Activated T-cell treated with anti-CD3 and anti-CD28 coated beads for 1 hour (primary cell): Measurements from ENCODE around the gene FGF3.

Experiments used
- DNase-seq: peaks from one replicate; pipeline ENCODE4 v3.0.0-alpha.2; 2020; ENCODE audit warnings: low read depth

FGF3 gene

GRCh38 chr11:69818603-69819441, at the start of gene FGF3:
Gene FGF3 (minus strand): TSS chr11:69819416. CDS start chr11:69818933, 483 bp downstream.
- DNase-seq, result no peak

DNA sequence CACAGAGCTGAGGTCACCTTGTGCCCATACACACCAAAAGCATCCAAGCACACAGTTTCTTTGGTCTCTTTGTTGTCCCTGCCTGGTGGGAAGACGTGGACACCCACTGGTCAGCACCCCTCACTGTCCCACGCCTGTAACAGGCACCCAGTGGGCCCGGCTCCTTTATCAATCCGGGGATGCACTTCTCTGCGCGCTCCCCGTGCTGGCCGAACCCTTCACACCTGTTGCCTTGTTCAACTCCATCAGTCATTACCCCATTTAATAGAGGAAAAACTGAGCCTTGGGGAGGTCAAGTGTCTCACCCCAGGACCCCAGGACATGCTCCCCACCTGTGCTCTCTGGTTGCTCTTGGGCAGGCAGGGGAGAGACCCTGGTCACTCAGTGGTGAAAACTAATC, 49.7 kb upstream of the FGF3 start:
- no peak for DNase-seq

- DNase-seq, result no peak
Observed at GRCh38 chr11:69868006-69868810, 49.0 kb upstream of the FGF3 start.

DNA sequence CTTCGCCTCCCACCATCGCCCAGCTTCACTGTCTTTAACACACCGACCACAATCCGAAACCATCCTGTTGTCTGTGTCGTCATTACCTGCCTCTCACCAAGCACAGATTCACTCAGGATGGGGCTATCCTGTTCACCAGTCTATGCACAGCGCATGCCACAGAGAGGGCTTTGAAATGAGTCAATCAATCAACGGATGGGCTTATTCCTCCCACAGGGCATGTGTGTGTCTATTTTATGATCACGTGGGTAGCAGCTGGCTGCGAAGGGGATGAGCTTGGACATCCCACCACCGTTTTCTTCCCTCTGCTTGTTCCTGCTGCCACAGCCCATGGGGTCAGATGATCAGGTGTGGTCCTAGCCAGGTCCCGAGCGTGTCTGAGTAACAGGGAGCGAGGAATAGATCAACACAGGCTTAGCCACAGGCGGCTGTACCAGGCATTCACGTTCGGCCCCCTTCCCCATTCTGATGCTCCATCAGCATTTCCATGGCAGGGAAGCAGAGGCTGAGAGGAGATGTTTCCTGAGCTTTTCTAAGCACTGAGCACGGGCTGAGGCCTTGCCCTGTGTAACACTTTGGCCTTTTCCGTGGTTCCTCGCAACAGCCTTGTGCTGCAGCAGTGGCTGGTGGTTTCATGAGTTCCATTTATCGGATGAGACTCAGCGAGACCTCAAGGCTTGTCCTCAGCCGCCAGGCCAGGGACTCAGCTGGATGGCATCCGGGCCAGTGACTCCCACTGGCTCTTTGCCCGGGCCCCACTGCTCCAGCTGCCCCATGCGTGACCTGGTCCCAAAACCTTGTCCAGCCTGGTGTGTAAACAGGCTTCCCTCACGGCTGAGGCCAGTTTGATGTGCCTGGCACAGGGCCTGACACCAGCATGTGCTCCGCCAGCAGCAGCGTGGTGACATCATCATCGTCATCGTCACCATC, 48.1 kb upstream of the FGF3 start:
- DNase-seq, result no peak

- no peak for DNase-seq
Observed at GRCh38 chr11:69866648-69867047, 47.4 kb upstream of the FGF3 start.

- DNase-seq, result no peak
Observed at GRCh38 chr11:69865707-69866106, 46.5 kb upstream of the FGF3 start.

- no peak for DNase-seq
Observed at GRCh38 chr11:69864686-69865661, 45.8 kb upstream of the FGF3 start.

DNA sequence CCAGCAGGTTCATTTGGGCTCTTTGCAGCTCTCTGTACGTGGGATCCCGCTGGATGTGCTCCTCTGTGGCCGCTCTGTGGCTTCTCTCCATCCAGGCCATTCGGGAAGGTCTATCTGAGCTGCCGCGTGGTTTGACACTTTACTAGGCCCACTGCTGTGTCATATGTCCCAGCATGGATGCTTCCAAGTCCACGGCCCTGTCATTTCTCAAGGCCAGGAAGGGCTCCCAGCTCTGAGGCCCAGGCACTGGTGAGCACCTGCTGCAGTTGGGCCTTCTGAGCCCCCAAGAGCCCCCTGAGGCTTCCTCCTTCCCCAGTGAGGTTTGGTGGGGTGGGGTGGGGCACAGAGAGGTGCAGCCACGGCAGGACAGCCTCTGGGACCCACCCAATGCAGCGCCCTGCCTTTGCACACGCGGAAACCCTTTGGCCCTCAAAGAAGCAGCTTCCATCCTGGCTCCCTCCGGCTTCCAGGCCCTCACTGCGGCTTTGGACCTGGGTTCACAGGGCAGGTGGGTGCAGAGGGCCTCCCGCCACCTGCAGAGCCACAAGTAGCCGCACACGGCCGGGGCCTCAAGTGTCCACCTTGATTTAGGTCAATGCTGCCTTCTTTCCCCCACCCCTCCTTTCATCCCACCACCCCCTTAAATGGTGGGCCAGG, 44.5 kb upstream of the FGF3 start:
- no peak for DNase-seq

DNA sequence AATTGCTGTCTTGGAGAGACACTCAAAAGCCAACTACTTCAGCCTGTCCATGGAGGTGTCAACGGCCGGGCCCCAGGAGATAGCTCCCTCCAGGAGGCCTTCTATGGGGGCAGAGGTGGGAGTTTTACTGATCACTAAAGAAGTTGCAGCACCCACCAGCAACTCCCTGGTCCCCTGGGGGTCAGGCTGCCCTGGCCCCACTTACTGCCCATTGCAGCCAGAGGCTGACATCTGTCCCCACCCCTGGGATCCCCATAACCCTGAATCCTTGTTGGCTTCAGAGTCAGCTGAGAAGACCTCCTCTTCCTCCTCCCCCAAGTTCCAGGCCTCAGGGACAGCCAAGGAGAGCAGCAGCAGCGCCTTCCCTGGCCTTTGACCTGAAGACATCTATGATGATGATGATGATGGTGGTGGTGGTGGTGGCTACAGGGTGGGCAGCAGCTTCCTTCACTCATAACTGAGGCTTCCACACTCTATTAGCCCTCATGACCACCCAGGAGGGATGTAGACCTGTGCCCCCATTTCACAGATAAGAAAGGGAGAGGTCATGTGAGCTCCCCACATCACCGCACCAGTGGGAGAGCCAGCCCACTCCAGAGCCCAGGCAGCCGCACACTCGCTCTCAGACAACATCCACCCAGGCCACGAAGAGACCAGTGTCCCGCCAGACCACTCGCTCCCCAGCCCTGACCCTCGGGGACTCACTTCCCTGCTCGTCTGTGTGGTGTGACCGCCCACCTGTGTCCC, 43.8 kb upstream of the FGF3 start:
- DNase-seq, result no peak

- no peak for DNase-seq
Observed at GRCh38 chr11:69862331-69862771, 43.1 kb upstream of the FGF3 start.

DNA sequence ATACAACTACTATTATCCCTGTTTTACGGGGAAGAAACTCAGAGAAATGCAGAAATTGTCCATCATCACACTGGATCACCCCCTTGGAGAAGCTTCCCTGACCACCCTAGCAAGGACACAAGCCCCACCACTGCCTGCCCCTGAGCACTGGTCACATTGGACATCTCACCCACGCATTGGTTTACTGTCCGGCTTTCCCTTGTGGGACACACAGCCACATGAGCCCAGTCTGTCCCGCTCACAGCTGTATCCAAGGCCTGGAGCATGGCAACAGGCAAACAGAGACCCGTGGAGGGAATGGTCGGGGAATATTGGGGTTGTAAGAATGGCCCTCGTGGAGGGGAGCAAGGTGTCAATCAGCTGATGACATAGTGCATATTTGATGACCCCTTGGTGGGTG, 42.7 kb upstream of the FGF3 start:
- DNase-seq, result no peak

- DNase-seq, result no peak
Observed at GRCh38 chr11:69860796-69861445, 41.7 kb upstream of the FGF3 start.

GRCh38 chr11:69860244-69860643, 41.0 kb upstream of the FGF3 start:
- no peak for DNase-seq

GRCh38 chr11:69859275-69859934, 40.2 kb upstream of the FGF3 start:
- no peak for DNase-seq

- DNase-seq, result no peak
Observed at GRCh38 chr11:69855421-69855820, 36.2 kb upstream of the FGF3 start.

DNA sequence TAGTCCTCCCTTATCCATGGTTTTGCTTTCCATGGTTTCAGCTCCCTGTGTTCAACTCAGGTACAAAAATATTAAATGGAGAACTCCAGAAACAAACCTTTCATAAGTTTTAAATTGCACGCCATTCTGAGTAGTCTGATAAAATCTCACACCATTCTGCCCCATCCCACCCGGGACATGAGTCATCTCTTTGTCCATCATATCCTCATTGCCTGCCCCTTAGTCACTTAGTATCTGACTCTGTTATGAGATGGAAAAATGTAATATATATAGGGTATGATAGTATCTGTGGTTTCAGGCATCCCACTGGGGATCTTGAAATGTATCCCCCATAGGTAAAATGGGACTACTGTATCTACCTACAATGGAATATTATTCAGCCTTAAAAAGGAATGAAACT, 35.5 kb upstream of the FGF3 start:
- no peak for DNase-seq

DNA sequence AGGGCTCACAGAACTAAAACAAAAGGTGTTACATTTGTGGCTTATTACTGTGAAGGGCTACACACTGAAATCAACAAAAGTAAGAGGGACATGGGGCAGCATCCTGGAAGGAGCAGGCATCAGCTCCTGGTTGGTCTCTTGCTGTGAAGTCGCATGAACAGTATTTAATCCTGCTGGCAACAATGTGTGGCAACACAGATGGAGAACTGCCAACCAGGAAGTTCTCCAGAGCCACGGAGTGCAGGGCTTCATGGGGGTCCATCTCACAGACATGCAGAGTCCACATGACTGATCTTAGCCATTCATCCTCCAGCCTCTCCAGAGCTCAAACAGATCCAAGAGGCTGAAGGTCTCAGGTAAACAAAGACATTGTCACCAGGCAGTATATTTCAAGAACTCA, 32.8 kb upstream of the FGF3 start:
- no peak for DNase-seq

DNA sequence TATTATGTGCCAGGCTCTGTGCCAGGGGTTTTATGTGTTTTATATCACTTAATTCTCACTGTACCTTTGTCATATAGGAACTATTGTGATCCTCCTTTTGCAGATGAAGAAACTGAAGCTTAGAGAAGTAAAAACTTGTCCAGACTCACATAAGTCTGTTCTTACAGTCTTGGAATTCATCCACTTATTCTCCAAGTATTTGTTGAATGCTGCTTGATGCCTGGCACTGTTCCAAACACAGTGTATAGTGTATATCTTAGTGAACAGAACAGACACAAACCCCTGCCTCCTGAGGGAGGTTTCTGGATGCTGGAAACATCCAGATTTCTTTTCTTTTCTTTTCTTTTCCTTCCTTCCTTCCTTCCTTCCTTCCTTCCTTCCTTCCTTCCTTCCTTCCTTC, 29.0 kb upstream of the FGF3 start:
- no peak for DNase-seq

- no peak for DNase-seq
Observed at GRCh38 chr11:69844396-69844795, 25.2 kb upstream of the FGF3 start.
